MM.1S (cell line): ENCODE results near the gene SLC16A10.

ENCODE experiments used
- DNase-seq: peaks from one replicate; pipeline ENCODE4 v3.0.0-alpha.2; 2015
- H2AFZ ChIP-seq: fragments of 300-600 bp; sonication (generic); 2 replicates; pipeline ENCODE4 v1.6.0; 2016; ENCODE audit warnings: antibody characterized with exemption, low read length
- H3F3A ChIP-seq: fragments of 300-600 bp; sonication (generic); 2 replicates; pipeline ENCODE4 v1.6.1; 2016; ENCODE audit warnings: mild to moderate bottlenecking, antibody characterized with exemption, low read length, moderate library complexity, mixed read lengths; ENCODE audit not compliant: insufficient read depth
- H3K27ac ChIP-seq: fragments of 300-600 bp; sonication (generic); 2 replicates; pipeline ENCODE4 v1.5.1; 2016; ENCODE audit warnings: mild to moderate bottlenecking, low read length
- H3K27me3 ChIP-seq: fragments of 300-600 bp; sonication (generic); replicated peaks from 2 replicates; pipeline ENCODE4 v1.6.0; 2016; ENCODE audit warnings: low read length; ENCODE audit not compliant: insufficient read depth
- H3K36me3 ChIP-seq: fragments of 300-600 bp; sonication (generic); replicated peaks from 2 replicates; pipeline ENCODE4 v1.6.1; 2016; ENCODE audit warnings: mild to moderate bottlenecking, low read length, mixed read lengths; ENCODE audit not compliant: insufficient read depth
- H3K4me1 ChIP-seq: fragments of 300-600 bp; sonication (generic); 2 replicates; pipeline ENCODE4 v1.6.1; 2016; ENCODE audit warnings: low read length, mixed read lengths
- H3K4me2 ChIP-seq: fragments of 300-600 bp; sonication (generic); 2 replicates; pipeline ENCODE4 v1.6.0; 2016; ENCODE audit warnings: low read depth, low read length
- H3K4me3 ChIP-seq: fragments of 300-600 bp; sonication (generic); 2 replicates; pipeline ENCODE4 v1.5.1; 2016; ENCODE audit warnings: low read length, mixed read lengths
- H3K79me2 ChIP-seq: fragments of 300-600 bp; sonication (generic); 2 replicates; pipeline ENCODE4 v1.6.1; 2016; ENCODE audit warnings: mixed run types, low read length, mixed read lengths
- H3K9ac ChIP-seq: fragments of 300-600 bp; sonication (generic); 2 replicates; pipeline ENCODE4 v1.6.1; 2016; ENCODE audit warnings: low read length, mixed read lengths
- H3K9me2 ChIP-seq: fragments of 300-600 bp; sonication (generic); replicated peaks from 2 replicates; pipeline ENCODE4 v1.6.1; 2016; ENCODE audit warnings: mild to moderate bottlenecking, low read length, mixed read lengths; ENCODE audit not compliant: insufficient read depth
- H3K9me3 ChIP-seq: fragments of 300-600 bp; sonication (generic); replicated peaks from 2 replicates; pipeline ENCODE4 v1.6.1; 2016; ENCODE audit warnings: mild to moderate bottlenecking, low read length, mixed read lengths; ENCODE audit not compliant: insufficient read depth
- H4K20me1 ChIP-seq: fragments of 300-600 bp; sonication (generic); 2 replicates; pipeline ENCODE4 v1.6.1; 2016; ENCODE audit warnings: mild to moderate bottlenecking, low read length, moderate library complexity, mixed read lengths; ENCODE audit not compliant: insufficient read depth
- EZH2 ChIP-seq: fragments of 300-600 bp; sonication (generic); optimal IDR thresholded peaks from 2 replicates; pipeline ENCODE3; 2017; ENCODE audit warnings: low read depth, mild to moderate bottlenecking, antibody characterized with exemption, low read length, mixed read lengths
- EZH2phosphoT487 ChIP-seq: fragments of 300-600 bp; sonication (generic); IDR thresholded peaks from 2 replicates; pipeline ENCODE4 v1.6.1; 2018; ENCODE audit warnings: antibody characterized with exemption, low read length
- TF ChIP-seq, protein P1 (sequence below): fragments of 300-600 bp; sonication (generic); IDR thresholded peaks from 2 replicates; pipeline ENCODE4 v1.5.1; 2016; ENCODE audit warnings: antibody characterized with exemption, low read length, mixed read lengths

SLC16A10 gene

DNA sequence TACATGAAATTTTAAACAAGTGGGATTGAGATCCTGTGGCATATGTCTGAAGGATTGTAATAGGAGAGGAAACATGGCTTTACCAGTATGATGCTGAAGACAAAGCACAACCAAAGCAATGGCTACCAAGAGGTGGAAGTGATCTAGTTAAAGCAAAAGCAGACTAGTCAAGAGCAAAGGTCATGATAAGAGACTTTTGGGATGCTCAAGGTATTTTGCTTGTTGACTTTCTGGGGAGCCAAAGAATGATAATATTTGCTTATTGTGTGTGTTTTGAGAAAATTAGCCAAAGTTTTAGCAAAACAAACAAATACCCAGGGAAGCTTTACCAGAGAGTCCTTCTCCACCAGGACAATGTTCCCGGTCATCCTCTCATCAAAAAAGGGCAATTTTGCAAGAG lies 20.3 kb downstream of the SLC16A10 start:
- no peaks in the 10 kb centered on the region for H3K79me2 ChIP-seq
- TF ChIP-seq, protein P1, sequence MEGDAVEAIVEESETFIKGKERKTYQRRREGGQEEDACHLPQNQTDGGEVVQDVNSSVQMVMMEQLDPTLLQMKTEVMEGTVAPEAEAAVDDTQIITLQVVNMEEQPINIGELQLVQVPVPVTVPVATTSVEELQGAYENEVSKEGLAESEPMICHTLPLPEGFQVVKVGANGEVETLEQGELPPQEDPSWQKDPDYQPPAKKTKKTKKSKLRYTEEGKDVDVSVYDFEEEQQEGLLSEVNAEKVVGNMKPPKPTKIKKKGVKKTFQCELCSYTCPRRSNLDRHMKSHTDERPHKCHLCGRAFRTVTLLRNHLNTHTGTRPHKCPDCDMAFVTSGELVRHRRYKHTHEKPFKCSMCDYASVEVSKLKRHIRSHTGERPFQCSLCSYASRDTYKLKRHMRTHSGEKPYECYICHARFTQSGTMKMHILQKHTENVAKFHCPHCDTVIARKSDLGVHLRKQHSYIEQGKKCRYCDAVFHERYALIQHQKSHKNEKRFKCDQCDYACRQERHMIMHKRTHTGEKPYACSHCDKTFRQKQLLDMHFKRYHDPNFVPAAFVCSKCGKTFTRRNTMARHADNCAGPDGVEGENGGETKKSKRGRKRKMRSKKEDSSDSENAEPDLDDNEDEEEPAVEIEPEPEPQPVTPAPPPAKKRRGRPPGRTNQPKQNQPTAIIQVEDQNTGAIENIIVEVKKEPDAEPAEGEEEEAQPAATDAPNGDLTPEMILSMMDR, result no peak
- no peak for TF ChIP-seq EZH2phosphoT487
- TF ChIP-seq EZH2, result no peak
- no peak overlapping the region for H3K4me3 ChIP-seq
- H3K9ac ChIP-seq, result no peak overlapping the region
- no peaks in the 10 kb centered on the region for H3K4me1 ChIP-seq
- no peak overlapping the region for H2AFZ ChIP-seq
- H3K36me3 ChIP-seq, result no peaks in the 10 kb centered on the region
- no peaks in the 10 kb centered on the region for H3F3A ChIP-seq
- H3K27ac ChIP-seq, result no peak overlapping the region
- no peaks in the 10 kb centered on the region for H3K27me3 ChIP-seq
- no peaks in the 10 kb centered on the region for H4K20me1 ChIP-seq
- no peaks in the 10 kb centered on the region for H3K9me3 ChIP-seq
- H3K9me2 ChIP-seq, result no peaks in the 10 kb centered on the region
- no peak for DNase-seq
- no peak overlapping the region for H3K4me2 ChIP-seq

DNA sequence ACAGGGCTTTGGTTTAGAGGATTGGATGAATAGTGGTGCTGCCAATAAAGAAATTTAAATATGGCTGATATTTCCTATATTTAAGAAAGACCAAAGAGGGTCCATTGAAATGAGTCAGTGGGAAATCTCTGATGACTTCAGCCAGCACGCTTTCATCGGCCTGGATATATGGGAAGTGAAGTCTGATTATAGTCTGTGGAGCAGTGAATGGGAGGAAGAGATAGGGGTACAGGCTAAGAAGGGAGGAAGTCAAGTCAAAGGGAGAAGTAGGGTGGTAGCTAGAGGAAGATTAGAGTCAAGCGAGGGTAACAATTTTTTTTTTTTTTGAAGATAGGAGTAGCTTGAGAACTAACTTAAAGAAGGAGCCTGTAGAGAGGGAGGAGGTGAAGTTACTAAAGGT lies 22.7 kb downstream of the SLC16A10 start:
- H3K9me2 ChIP-seq, result no peaks in the 10 kb centered on the region

DNA sequence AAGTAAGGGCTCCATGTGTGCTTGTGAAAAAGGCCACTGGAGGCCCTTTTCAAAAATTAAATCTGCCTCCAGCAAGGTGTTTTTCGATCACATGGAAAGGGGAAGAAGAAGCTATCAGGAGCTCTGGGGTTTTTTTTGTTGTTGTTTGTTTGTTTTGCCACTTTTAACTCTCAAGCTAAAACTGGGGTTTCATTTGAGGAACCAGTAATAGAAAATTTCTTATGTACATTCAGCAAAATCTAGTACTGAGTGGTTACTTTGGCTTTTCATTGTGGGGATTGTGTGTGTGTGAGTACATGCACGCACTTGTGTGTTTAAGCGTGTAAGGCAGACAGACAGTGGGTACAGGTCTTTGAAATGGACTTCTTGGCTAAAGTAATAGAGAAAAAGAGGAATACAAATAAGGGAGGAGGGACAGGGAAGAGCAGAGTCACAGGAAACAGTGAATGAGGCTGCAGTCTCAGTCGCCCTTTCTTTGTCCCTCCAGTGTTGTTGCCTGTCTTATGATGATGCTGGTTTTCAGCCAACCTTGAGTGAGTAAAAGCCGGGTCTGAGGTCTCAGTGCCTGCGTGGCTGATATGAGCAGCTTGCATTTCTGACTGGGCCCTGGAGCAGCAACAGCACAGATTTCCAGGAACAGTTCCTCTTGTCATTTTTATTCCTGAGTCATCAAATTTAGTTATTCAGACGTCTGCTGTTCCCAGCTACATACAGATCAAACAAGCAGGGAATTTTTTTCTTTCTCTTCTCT lies 26.2 kb downstream of the SLC16A10 start:
- peak overlapping the region; percentile 19; the same call in 1 of the 2 replicates for H3K4me3 ChIP-seq
- H3K4me2 ChIP-seq, result peak overlapping the region; percentile 81
- no peaks in the 10 kb centered on the region for H3K79me2 ChIP-seq
- no peaks in the 10 kb centered on the region for H3K9me3 ChIP-seq
- H3K36me3 ChIP-seq, result no peaks in the 10 kb centered on the region
- no peaks in the 10 kb centered on the region for H4K20me1 ChIP-seq
- DNase-seq, result peak; percentile 33
- no peaks in the 10 kb centered on the region for H3K27me3 ChIP-seq
- H3K9ac ChIP-seq, result peak overlapping the region; percentile 9; the same call in 1 of the 2 replicates
- TF ChIP-seq EZH2 (no peak), EZH2phosphoT487 (no peak)
- TF ChIP-seq, protein P1, result no peak
- H3K27ac ChIP-seq, result peak overlapping the region; percentile 49; the same call in 1 of the 2 replicates
- no peaks in the 10 kb centered on the region for H3K9me2 ChIP-seq
- peaks cover 6% of the 10 kb centered on the region; the same call in 1 of the 2 replicates for H3F3A ChIP-seq
- peak overlapping the region; percentile 86 for H2AFZ ChIP-seq
- H3K4me1 ChIP-seq, result peaks cover 13% of the 10 kb centered on the region

More for the DNA sequence above, 22.7 kb downstream of the SLC16A10 start:
- Histone ChIP-seq H3F3A (peaks cover 6% of the 10 kb centered on the region; the same call in 1 of the 2 replicates), H3K27ac (no peak overlapping the region), H3K36me3 (no peaks in the 10 kb centered on the region), H3K4me3 (no peak overlapping the region), H3K4me1 (peaks cover 13% of the 10 kb centered on the region), H3K4me2 (no peak overlapping the region), H4K20me1 (no peaks in the 10 kb centered on the region), H3K79me2 (no peaks in the 10 kb centered on the region), H3K9me3 (no peaks in the 10 kb centered on the region), H2AFZ (no peak overlapping the region), H3K27me3 (no peaks in the 10 kb centered on the region), H3K9ac (no peak overlapping the region)
- TF ChIP-seq EZH2phosphoT487, result no peak
- no peak for TF ChIP-seq EZH2
- TF ChIP-seq, protein P1, result no peak
- no peak for DNase-seq
